Omental fat pad (tissue), 4 donors: ENCODE data around the gene MR1. TPM values are rescaled to one million over a fixed set of nuclear protein-coding genes. Genes with fewer than 3 reads are reported as not detected.

ENCODE experiments used
- ATAC-seq: fragments of 150-250 bp; one replicate; pipeline ENCODE4 v1.9.1; 2016; ENCODE audit warnings: mild to moderate bottlenecking, moderate library complexity; ENCODE audit not compliant: low FRiP score
- DNase-seq: peaks from one replicate; pipeline ENCODE4 v3.0.0-alpha.2; 2019; ENCODE audit warnings: low spot score
- CTCF ChIP-seq, 3 donors: fragments of 450-650 bp; IDR thresholded peaks; one replicate each; pipeline ENCODE4 v1.5.1; 2016 to 2017; ENCODE audit warnings: antibody characterized with exemption in 3 of 3, mild to moderate bottlenecking in 3 of 3, moderate library complexity in 2 of 3
- total RNA-seq, 4 donors: library from RNA; depleted of rRNA; stranded (reverse); fragments of >200 nt; gene quantifications; one replicate each; pipeline ENCODE4 v1.1.0, GENCODE V29; 2016

MR1 gene
- total RNA-seq, 4 donors from 2014 or later, result 12.5 to 16.2 (median 13.1) TPM

DNA sequence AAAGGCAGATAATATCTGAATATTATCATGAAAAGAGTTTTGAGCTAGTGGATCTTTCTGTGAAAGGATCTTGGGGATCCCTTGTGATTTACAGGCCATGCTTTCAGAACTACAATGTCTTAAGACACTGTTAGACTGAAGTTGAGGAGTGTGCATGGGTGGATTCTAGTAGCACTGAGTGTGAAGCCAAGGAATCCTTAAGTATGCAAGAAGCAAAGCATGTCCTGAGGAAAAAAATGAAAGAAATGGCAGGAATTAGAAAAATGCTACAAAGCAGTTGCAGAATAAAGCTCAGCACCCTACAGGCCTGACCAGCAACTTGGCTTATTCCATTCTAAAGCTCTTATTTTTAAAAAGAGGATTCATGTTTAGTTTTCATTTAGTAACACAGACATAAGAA, 23.0 kb upstream of the MR1 start:
- DNase-seq (no peak), ATAC-seq (peak; percentile 48)
- no peak for TF ChIP-seq CTCF (IDR thresholded peaks at IDR 0.05)

DNA sequence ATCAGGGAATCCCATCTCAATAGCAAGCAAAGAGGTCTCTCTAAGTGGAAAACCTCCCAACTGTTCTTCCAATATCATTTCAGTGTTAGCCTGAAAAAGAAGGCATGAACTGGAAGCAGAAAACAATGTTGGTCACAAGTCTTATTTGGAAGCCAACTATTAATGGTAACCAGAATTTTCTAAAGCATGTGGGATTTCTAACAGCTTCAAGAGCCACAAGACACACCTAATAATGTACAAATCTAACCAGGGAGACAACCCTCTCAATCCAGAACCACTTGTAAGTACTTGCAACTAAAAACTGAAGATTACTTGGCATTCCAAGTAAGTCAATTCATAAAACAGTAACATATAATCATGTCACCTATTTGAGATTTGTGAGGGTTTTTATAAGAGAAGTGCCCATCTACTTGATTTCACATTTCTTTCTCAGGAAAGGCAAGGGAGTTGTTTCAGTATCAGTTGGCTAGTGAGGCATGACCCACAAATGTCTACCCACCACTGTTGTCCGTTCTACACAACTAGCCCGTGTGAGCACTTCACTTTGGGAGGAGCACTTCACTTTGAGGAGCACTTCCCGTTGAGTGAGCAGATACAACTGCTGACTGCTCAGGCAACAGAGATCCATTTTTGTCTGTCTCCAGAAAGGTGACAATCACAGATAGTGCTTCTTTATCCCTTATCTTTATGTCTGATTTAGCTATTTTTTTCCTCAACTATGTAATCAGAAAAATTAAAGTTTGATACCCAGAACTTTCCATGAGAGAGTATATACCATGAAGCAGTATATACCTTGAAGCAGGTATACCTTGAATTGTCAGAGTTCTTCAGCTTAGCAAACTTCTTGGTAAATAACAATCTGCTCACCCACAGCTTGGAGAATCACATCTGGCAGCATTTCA, 22.2 kb upstream of the MR1 start:
- TF ChIP-seq CTCF (IDR thresholded peaks at IDR 0.05), result no peak
- no peak for DNase-seq
- no peak for ATAC-seq

GRCh38 chr1:181012203-181012745, 21.5 kb upstream of the MR1 start:
- no peak for ATAC-seq
- TF ChIP-seq CTCF (IDR thresholded peaks at IDR 0.05), result no peak
- no peak for DNase-seq

DNA sequence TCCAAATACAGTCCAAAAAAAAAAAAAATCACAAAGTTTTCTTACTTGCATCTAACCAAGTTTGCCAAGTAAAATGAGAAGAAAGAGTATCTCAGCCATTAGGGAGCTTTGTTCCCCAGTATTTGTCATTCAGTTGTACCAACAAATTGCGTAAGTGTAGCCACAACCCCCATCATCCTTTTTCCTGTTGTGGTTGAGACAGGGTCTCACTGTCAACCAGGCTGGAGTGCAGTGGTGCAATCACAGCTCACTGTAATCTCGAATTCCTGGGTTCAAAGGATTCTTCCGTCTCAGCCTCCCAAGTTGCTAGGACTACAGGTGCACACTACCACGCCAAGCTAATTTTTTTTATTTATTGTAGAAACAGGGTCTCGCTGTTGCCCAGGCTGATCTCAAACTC, 20.6 kb upstream of the MR1 start:
- no peak for TF ChIP-seq CTCF (IDR thresholded peaks at IDR 0.05)
- DNase-seq, result no peak
- no peak for ATAC-seq

GRCh38 chr1:181014477-181015250, 19.1 kb upstream of the MR1 start:
- TF ChIP-seq CTCF (IDR thresholded peaks at IDR 0.05), result no peak
- no peak for ATAC-seq
- DNase-seq, result no peak

DNA sequence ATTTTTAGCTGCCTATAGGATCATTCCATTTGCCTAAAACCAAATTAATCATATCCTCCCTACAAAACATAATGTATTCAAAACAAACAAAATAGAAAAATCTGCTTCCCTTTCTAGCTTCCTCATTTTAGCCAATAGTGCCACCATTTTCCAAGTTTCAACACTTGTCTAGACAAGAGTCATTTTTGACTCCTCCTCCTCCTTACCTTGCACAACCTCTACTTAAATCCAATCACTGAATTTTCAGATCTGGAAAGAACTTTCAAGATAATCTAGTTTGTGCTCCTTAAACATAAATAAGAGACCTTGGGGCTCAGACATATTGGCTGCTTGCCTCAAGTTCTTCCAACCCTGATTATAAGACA, 18.6 kb upstream of the MR1 start:
- ATAC-seq (no peak), DNase-seq (no peak)
- TF ChIP-seq CTCF (IDR thresholded peaks at IDR 0.05), result no peak
